ENCODE results near the gene TASP1. TPM values are rescaled to one million over a fixed set of nuclear protein-coding genes. Genes with fewer than 3 reads are reported as not detected.

TASP1 gene
- total RNA-seq, 4 donors from 2014 or later, result 15.2 to 21.3 (median 17.8) TPM

GRCh38 chr20:13348311-13349234, 290.2 kb downstream of the TASP1 start:
- TF ChIP-seq POLR2A (IDR thresholded peaks at IDR 0.05) (no peak), EP300 (IDR thresholded peaks at IDR 0.05) (no peak), POLR2AphosphoS5 (IDR thresholded peaks at IDR 0.05) (no peak)
- TF ChIP-seq, protein P1, sequence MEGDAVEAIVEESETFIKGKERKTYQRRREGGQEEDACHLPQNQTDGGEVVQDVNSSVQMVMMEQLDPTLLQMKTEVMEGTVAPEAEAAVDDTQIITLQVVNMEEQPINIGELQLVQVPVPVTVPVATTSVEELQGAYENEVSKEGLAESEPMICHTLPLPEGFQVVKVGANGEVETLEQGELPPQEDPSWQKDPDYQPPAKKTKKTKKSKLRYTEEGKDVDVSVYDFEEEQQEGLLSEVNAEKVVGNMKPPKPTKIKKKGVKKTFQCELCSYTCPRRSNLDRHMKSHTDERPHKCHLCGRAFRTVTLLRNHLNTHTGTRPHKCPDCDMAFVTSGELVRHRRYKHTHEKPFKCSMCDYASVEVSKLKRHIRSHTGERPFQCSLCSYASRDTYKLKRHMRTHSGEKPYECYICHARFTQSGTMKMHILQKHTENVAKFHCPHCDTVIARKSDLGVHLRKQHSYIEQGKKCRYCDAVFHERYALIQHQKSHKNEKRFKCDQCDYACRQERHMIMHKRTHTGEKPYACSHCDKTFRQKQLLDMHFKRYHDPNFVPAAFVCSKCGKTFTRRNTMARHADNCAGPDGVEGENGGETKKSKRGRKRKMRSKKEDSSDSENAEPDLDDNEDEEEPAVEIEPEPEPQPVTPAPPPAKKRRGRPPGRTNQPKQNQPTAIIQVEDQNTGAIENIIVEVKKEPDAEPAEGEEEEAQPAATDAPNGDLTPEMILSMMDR (IDR thresholded peaks at IDR 0.05), result no peak
- no peaks in the 10 kb centered on the region for H3K36me3 ChIP-seq
- no peaks in the 10 kb centered on the region for H3K9me3 ChIP-seq
- ATAC-seq, result peak; percentile 28
- 27% methylated on average over 3 to 8 of the region's 9 CpGs for WGBS, 2 donors (ENCODE audit: low coverage in 1 of 2)
- H3K4me1 ChIP-seq, result peaks cover 0 to 28% (median 0%) of the 10 kb centered on the region in 3 donors
- H3K4me3 ChIP-seq, result peak overlapping the region in 1 of 2 donors; percentile 27
- H3K27me3 ChIP-seq, result no peaks in the 10 kb centered on the region
- H3K27ac ChIP-seq, result peak overlapping the region in 3 of 4 donors; percentile 67 to 88 (median 75)

DNA sequence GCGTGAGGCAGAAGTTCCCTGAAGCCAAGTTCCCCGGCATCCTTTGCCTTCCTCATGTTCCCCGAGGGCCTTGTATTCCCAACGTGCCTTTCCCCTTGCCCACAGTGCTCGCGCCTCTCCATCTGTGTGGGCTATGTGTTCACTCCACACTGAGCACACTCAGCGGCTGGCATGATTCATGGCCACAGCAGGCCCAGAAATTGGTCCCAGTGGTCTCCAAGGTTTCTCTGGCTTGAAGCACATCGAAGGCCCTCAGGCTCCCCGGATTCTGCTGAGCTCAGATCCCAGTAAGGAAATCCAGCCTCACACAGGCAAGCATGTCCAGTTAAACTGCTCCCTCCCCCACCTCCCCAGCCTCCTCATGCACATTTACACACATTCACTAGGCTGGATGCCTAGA, 294.1 kb downstream of the TASP1 start:
- ATAC-seq, result no peak
- H3K36me3 ChIP-seq, result no peaks in the 10 kb centered on the region
- H3K4me1 ChIP-seq, result peaks cover 0 to 27% (median 0%) of the 10 kb centered on the region in 3 donors
- H3K4me3 ChIP-seq, result no peak overlapping the region
- no peaks in the 10 kb centered on the region for H3K27me3 ChIP-seq
- WGBS, 2 donors (ENCODE audit: low coverage in 1 of 2), result 86 to 91% methylated on average over 5 to 7 of the region's 9 CpGs
- no peak overlapping the region for H3K27ac ChIP-seq
- no peaks in the 10 kb centered on the region for H3K9me3 ChIP-seq
- TF ChIP-seq, protein P1 (IDR thresholded peaks at IDR 0.05), result no peak
- TF ChIP-seq EP300 (IDR thresholded peaks at IDR 0.05), result no peak
- TF ChIP-seq POLR2AphosphoS5 (IDR thresholded peaks at IDR 0.05), result no peak
- TF ChIP-seq POLR2A (IDR thresholded peaks at IDR 0.05), result no peak

DNA sequence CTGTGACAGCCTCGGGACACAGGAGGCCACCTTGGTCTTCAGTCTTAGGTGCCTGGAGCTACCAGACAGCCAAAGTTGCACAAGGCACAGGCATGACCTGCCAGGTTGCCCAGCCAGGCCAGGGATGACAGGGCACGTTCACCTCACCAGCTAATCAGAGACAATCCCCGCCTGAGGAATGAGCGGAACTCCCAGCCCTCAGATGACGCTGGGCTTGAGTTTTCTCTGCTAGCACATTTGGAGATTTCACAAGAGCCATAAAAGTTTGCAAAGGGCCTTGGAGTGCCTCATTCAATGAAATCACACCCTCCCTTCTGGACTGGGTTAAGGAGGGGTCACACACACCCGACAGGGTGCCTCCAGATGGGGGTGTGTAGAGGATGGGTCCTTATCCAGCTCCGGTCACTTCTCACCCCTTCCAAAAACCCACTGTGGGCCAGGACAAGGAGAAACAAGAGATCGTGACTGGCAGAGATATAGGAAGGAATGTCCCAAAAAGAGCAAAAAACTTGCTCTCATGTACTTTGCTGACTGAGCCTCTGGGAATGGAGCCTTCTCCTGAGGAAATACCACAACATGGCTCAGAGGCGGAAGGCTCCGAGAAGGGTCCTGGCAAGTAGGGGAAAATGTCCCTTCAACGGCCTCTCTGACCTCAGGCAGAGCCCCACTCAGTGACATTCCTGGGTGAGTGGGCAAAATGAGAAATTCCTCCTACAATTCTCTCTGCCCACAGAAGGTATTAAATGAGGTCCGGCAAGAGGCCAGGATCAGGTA, 296.1 kb downstream of the TASP1 start:
- H3K27me3 ChIP-seq, result no peaks in the 10 kb centered on the region
- H3K36me3 ChIP-seq, result no peaks in the 10 kb centered on the region
- peaks cover 0 to 8% (median 0%) of the 10 kb centered on the region in 3 donors for H3K4me1 ChIP-seq
- H3K27ac ChIP-seq, result no peak overlapping the region
- no peak for TF ChIP-seq EP300 (IDR thresholded peaks at IDR 0.05)
- TF ChIP-seq POLR2A (IDR thresholded peaks at IDR 0.05), result no peak
- no peaks in the 10 kb centered on the region for H3K9me3 ChIP-seq
- 86 to 93% methylated on average over 2 to 7 of the region's 12 CpGs for WGBS, 2 donors (ENCODE audit: low coverage in 1 of 2)
- ATAC-seq, result no peak
- H3K4me3 ChIP-seq, result no peak overlapping the region

DNA sequence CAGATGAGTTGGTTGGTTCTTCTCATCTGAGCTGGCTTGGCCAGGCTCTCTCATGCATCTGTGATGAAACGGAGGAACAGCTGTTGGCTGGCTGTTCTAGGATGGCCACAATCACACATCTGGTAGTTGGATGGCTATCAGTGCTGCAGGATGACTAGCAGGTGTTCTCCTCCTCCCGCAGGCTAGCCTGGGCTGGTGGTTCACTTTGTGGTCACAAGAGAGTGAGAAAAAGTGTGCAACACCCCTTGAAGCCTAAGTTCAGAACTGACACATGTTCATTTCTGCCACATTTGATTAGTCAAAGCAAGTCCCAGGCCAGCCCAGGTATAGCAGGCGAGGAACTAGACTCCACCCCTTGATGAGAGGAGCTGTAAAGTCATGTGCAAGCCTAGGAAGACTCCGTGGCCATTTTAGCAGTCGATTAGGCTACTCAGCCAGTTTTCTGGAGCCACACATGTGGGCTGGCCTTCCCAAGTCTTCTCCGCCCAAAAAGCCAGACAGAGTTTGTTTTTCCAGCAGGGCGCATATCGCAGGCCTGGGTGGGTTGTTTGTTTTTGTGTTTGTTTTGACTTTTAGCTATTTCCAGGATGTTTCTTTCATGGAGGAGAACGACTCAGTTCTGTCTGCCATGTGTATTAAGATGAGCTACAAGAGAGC, 296.9 kb downstream of the TASP1 start:
- H3K27me3 ChIP-seq, result no peaks in the 10 kb centered on the region
- H3K9me3 ChIP-seq, result no peaks in the 10 kb centered on the region
- peaks cover 0 to 8% (median 0%) of the 10 kb centered on the region in 3 donors for H3K4me1 ChIP-seq
- 76 to 85% methylated on average over 4 to 7 of the region's 9 CpGs for WGBS, 2 donors (ENCODE audit: low coverage in 1 of 2)
- no peak for ATAC-seq
- H3K4me3 ChIP-seq, result no peak overlapping the region
- no peak for TF ChIP-seq EP300 (IDR thresholded peaks at IDR 0.05)
- no peak for TF ChIP-seq POLR2A (IDR thresholded peaks at IDR 0.05)
- no peak for TF ChIP-seq POLR2AphosphoS5 (IDR thresholded peaks at IDR 0.05)
- TF ChIP-seq, protein P1 (IDR thresholded peaks at IDR 0.05), result no peak
- H3K27ac ChIP-seq, result no peak overlapping the region
- no peaks in the 10 kb centered on the region for H3K36me3 ChIP-seq

- Histone ChIP-seq H3K9me3 (no peaks in the 10 kb centered on the region), H3K4me1 (peaks cover 0 to 6% (median 0%) of the 10 kb centered on the region in 3 donors), H3K36me3 (no peaks in the 10 kb centered on the region), H3K27me3 (no peaks in the 10 kb centered on the region), H3K27ac (no peak overlapping the region), H3K4me3 (no peak overlapping the region)
- no peak for ATAC-seq
- WGBS, 2 donors (ENCODE audit: low coverage in 1 of 2), result 43 to 47% methylated on average over 2 of the region's 2 CpGs
- no peak for TF ChIP-seq POLR2A (IDR thresholded peaks at IDR 0.05)
- TF ChIP-seq EP300 (IDR thresholded peaks at IDR 0.05), result no peak
- TF ChIP-seq, protein P1 (IDR thresholded peaks at IDR 0.05), result no peak
- no peak for TF ChIP-seq POLR2AphosphoS5 (IDR thresholded peaks at IDR 0.05)
Measured at GRCh38 chr20:13340088-13340487, 298.6 kb downstream of the TASP1 start.
